Sigmoid colon (tissue), 3 donors: ENCODE data around the gene MYOF.

ENCODE experiments used
- CTCF ChIP-seq, 4 experiments: fragments of 450-650 bp in 3 of 4; fragments of 200-600 bp in 1 of 4; IDR thresholded peaks; one replicate each; pipeline ENCODE4 v1.5.1; 2016 to 2019; ENCODE audit warnings: antibody characterized with exemption in 4 of 4, mild to moderate bottlenecking in 3 of 4, moderate library complexity in 2 of 4
- POLR2A ChIP-seq, 2 donors: fragments of 450-650 bp; IDR thresholded peaks; one replicate each; pipeline ENCODE4 v1.6.1; 2016; ENCODE audit warnings: antibody characterized with exemption in 2 of 2, mild to moderate bottlenecking in 2 of 2, moderate library complexity in 2 of 2

DNA sequence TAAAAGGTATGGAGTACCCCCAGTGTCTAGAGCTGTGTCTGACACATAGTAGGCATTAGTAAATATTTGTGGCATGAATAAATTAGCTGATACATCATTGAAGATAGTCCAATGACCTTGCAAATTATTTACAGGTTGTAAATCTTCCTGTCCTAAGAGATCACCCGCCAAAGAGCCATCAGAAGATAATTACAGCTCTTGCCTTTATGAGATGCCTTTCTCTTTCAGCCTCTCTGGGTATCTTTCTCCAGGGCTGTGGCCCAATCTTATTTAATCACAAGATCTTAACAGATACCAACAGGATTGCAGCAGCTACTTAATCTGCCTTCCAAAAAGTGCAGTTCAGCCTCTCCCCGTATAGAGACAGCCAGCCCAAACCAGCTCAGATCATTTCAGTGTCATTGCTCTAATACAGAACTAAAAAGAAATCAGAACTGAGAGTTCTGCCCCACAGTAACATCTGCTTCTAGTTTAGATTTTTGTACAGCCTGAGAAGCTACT lies 41.5 kb downstream of the MYOF start:
- TF ChIP-seq CTCF (IDR thresholded peaks at IDR 0.05) = no peak
- no peak for TF ChIP-seq POLR2A (IDR thresholded peaks at IDR 0.05)
